Measurements from ENCODE around the gene SEMA4B.
"Not testable (repeated sequence)": the region's sequence is repeated elsewhere in the genome, so short reads cannot be mapped to it uniquely, and the experiment has no call there.

SEMA4B gene, protein sequence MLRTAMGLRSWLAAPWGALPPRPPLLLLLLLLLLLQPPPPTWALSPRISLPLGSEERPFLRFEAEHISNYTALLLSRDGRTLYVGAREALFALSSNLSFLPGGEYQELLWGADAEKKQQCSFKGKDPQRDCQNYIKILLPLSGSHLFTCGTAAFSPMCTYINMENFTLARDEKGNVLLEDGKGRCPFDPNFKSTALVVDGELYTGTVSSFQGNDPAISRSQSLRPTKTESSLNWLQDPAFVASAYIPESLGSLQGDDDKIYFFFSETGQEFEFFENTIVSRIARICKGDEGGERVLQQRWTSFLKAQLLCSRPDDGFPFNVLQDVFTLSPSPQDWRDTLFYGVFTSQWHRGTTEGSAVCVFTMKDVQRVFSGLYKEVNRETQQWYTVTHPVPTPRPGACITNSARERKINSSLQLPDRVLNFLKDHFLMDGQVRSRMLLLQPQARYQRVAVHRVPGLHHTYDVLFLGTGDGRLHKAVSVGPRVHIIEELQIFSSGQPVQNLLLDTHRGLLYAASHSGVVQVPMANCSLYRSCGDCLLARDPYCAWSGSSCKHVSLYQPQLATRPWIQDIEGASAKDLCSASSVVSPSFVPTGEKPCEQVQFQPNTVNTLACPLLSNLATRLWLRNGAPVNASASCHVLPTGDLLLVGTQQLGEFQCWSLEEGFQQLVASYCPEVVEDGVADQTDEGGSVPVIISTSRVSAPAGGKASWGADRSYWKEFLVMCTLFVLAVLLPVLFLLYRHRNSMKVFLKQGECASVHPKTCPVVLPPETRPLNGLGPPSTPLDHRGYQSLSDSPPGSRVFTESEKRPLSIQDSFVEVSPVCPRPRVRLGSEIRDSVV

DNA sequence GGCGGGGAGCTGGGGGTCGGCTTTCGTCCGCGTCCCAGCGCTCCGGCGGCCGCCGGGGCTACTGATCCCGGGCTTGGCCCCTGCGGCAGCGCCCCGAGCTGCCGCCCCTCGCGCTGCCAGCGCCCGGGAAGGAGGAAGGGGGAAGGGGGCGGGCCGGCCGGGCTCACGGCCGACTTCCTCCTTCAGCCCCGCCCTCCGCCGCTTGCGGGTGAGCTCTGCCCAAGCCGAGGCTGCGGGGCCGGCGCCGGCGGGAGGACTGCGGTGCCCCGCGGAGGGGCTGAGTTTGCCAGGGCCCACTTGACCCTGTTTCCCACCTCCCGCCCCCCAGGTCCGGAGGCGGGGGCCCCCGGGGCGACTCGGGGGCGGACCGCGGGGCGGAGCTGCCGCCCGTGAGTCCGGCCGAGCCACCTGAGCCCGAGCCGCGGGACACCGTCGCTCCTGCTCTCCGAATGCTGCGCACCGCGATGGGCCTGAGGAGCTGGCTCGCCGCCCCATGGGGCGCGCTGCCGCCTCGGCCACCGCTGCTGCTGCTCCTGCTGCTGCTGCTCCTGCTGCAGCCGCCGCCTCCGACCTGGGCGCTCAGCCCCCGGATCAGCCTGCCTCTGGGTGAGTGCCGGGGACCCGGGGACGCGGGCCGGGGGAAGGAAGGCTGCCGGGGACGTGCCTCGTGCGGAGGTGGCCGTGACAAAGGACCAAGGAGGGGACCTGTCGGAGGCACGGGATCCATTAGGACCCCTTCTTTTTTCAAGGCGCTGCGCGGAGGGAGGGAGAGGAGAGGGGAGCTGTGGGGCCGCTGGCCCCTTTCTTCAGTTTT is at the start of gene SEMA4B:
TSS of gene SEMA4B (plus strand) at position 201 of the 814 bp plus-strand sequence. CDS start at position 450, 249 bp downstream.
- peak; percentile 72 for DNase-seq (ENCODE audit: low spot score)

DNA sequence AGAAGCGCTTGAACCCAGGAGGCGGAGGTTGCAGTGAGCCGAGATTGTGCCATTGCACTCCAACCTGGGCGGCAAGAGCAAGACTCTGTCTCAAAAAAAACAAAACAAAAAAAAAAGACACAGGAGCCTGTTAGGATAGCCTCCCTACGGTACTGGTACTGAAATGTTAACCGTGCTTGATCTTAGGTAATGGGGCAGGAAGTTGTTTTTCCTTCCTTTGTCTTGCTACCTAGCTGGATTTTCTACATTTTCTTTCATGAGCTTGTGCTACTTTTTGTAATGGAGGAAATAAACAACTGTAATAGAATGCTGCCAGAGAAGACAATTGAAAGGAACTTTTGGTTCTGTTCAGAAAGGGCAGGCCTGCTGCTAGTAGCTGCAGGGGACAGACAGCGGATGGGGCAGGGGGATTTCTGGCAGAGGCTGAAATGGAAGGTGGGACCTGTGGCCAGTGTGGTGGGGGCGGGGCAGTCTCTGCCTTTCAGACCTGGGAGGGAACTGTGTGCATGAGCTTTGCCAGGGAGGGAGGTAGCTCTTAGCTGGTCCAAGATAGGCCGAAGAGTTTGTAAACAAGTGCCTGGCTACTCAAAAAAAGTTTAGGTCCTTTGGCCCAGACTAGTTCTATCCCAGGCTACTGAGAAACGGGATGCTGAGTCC is 49.0 kb upstream of the SEMA4B start:
- no peak for DNase-seq (ENCODE audit: low spot score)

DNA sequence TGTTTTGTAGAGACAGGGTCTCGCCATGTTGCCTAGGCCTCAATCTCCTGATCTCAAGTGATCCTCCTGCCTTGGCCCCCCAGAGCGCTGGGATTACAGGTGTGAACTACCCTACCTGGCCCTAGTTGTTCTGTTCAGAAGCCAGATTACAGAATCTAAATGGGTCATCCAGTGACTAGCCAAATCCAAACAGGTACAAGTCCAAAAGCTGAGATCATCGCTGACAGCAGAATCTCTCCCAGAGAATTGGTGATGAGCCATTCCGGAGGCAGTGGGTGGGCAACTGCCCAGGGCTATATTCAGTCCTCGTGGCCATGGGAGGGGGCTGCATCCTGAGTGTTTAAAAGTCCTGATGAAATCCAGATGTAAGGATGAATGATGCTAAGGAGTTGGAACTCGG is 47.5 kb upstream of the SEMA4B start:
- no peak for DNase-seq (ENCODE audit: low spot score)

DNA sequence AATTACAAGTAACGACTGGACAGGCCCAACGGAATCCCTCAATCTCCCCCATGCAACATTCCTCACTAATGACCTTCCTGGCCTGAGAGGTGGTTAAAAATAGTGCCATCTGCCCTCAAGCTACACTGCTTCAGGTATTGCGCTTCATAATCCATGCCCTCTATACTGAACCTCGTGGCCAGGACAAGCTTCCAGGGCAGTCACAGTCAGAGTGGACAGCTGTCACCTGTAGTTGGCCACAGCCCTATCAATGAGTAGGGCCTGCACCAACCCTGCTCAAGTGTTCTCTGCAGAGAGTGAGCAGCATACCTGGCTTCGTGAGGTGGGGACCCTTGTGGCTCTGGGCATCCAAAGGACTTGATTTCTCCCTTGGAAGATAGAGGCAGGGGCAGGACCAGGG is 46.9 kb upstream of the SEMA4B start:
- DNase-seq (ENCODE audit: low spot score): no peak

DNA sequence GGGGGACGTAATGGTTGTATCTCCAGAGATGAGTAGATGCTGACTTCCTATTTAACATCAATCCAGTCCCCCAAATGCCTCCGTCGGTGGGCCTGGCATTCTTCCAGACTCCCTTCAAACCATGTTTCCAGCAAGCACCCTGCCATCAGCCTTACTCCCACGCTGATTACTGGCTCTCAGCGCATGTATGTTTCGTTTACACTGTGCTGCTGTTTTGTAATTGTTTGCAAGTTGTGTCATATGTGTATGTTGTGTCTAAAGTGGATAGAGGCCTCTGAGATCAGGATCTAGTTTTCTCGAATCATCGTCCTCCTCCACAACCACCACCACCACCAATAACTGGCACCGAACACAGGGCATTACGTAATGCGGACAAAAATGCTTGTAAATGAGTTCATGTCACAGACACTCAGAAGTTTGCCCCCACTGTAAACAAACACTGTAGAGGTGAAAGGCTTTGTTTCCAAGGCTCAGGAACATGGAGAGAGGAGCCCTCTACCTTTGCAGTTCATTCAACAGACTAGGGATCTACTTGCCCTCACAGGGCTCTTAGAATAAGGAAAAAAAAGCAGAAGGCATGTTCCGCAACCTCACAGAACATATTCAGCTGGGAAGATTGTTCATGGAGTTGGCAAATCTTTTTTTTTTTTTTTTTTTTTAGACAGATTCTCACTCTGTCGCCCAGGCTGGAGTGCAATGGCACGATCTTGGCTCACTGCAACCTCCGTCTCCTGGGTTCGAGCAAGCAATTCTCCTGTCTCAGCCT is 46.1 kb upstream of the SEMA4B start:
- peak; percentile 59 for DNase-seq (ENCODE audit: low spot score)

DNA sequence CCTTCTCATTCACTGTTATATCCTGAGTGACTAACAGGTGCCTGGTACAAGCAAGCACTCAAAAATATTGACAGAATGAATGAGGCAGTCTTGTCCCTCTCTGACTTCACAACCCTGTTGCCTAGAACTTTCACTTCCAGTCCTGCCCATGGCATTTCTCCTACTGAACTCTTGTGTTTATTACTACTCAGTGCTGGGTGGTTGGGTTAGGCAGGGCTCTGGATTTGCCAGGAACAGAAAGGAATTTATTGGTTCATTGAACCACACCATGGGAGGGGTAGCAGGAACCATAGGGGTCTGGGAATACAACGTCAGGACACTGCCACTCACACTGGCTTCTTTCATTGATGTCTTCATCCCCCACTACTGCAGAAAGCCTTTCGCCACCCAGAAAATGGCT is 41.9 kb upstream of the SEMA4B start:
- peak; percentile 53 for DNase-seq (ENCODE audit: low spot score)

DNA sequence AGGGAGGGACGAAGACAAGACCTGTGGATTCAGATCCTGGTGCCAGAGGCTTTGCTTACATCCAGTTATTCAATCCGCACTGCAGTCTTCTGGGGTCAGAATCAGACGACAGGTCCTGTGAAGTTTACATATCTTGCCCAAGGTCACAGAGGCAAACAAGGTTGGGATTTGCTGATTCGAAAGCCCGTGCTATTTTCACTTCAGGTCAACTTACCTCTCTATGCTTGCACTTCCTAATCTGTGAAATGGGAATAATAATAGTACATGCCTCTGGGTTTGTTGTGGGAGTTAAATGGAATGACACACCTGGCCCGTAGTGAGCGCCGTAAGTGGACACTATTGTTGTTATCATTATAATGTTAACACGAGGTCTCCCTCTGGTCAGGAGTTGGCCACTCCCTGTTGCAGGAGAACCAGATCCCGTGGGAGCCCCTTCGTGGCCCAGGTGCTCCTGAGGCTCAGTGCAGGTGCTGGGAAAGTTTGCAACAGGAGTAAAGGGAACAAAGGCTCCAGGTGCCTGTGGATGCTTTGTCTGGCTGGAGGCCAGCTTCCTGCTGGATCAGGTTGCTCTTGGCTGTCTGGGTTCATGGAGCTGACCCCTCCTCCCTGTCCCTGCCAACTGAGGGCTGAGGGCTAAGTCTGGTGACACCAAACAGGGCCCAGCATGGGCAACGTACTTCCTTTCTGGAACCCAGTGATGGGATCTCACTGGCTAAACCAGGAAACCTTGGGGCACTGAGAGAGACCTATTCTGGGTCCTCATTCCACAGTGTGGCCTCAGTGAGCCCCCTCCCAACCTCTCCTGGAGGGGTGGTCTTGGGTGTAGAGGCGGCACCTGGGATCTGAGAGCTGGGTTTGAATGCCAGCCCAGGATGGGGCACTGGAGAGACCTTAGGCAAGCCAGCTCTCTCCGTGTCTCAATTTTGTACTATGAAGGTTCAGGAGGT is 40.1 kb upstream of the SEMA4B start:
- peak; percentile 70 for DNase-seq (ENCODE audit: low spot score)

DNA sequence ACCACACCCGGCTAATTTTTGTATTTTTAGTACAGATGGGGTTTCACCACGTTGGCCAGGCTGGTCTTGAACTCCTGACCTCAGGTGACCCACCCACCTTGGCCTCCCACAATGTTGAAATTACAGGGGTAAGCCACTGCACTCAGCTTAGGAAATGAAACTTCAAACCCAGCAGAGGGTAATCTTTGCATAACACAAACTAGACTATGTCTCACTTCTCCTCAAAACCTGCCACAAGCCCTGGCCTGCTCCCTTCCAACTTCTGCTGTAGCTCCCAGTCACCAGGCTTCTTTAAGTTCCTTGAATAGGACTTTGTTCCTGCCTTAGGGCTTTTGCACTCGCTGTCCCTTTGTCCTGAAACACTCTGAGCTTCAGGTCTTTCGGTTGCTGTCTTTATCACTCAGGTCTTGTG is 39.2 kb upstream of the SEMA4B start:
- no peak for DNase-seq (ENCODE audit: low spot score)

DNA sequence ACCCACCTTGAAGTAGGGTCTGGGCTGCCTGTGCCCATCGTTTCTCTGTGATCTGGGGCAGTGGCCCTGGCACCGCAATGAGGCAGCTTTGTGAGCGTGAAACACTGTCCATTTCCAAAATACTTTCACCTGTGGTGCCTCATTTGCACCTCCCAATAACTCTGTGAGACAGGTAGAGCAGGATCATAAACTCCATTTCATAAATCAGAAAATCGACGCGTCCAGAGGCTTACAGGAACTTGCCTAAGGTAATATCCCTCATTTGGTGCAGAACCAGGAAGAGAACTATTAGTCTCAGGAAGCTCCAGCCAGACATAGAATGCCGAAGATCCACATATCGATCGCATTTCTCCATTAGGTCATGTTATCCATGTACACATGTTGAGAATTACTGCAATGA is 38.2 kb upstream of the SEMA4B start:
- no peak for DNase-seq (ENCODE audit: low spot score)

DNA sequence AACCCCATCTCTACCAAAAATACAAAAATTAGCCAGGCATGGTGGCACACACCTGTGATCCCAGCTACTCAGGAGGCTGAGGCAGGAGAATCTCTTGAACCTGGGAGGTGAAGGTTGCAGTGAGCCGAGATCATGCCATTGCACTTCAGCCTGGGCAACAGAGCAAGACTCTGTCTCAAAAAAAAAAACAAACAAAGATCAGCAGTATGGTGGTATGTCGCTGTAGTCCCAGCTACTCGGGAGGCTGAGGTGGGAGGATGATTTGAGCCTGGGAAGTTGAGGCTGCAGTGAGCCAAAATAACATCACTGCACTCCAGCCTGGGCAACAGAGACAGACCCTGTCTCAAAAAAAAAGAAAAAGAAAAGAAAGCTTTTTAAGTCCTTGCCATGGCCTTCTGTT is 36.9 kb upstream of the SEMA4B start:
- not testable (repeated sequence) for DNase-seq (ENCODE audit: low spot score)

DNA sequence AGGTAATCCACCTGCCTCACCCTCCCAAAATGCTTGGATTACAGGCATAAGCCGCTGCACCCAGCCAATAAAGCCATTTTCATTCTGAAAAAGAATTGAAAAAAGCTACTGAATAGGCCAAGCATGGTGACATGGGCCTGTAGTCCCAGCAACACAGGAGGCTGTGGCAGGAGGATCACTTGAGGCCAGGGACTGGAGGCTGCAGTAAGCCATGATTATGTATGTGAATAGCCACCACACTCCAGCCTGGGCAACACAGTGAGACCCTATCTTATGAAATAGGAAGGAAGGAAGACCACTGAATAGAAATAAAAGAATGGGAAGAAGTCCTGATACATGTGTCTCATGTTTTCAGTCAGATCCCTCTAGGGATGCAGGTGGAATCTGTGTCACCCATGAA is 36.0 kb upstream of the SEMA4B start:
- no peak for DNase-seq (ENCODE audit: low spot score)

DNA sequence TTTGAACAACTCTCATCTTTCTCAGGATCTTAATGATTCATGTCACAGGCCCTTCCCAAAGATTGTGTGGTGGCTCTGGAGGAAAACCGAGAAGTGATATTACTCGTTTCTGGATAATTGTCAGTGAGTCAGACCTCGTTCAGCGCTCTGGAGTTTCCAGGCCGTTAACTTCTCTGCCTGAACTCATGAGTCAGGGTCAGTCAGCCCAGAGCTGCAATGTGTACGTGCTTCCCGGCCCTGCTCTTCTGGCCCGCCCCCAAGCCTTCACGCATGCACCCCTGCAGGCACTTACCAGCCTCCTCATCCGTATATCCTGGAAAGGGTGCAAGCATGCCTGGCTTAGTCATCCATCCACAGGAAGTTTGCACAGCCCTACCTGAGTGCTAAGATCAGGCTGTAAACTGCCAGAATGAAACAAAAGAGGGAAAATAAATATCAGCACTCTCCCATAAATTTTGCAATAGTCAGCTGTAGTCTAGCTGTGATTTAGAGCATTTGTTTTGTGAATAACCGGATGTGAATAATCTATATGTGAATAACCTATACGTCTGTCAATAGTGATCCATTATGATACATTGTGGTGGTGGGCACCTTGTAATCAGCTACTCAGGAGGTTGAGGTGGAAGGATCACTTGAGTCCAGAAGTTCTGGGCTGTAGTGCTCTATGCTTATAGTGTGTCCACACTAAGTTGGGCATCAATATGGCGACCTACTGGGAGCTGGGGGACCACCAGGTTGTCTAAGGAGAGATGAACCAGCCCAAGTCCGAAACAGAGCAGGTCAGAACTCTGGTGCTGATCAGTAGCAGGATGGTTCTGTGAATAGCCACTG is 35.3 kb upstream of the SEMA4B start:
- DNase-seq (ENCODE audit: low spot score): peak; percentile 100

DNA sequence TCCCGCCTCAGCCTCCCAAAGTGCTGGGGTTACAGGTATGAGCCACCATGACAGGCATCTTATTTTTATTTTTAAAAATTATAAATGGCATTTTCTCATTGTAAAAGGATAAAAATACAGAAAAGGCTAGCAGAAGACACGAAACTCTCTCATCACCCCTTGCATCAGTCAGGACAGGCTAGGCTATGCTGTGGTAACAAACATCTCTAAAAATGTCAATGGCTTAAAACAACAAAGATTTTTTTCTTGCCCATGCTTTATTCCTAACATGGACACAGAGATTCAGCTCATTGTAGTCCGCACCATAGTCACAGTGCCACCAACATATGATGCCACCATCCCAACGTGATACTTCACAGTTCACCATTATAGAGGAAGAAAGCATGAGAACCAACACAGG is 34.0 kb upstream of the SEMA4B start:
- DNase-seq (ENCODE audit: low spot score): no peak

DNA sequence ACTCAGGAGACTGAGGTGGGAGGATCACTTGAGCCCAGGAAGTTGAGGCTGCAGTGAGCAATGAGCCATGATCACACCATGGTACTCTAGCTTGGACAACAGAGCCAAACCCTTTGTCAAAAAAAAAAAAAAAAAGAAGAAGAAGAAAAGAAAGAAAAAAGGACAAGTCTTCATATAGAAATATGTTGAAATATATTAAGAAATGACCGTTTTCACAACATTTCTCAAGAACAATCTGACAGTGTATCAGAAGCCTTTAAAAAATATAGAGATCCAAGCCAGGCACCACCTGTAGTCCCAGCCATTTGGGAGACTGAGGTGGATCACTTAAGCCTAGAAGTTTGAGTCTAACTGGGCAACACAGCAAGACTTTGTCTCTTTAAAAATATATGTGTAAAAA is 29.5 kb upstream of the SEMA4B start:
- no peak for DNase-seq (ENCODE audit: low spot score)

DNA sequence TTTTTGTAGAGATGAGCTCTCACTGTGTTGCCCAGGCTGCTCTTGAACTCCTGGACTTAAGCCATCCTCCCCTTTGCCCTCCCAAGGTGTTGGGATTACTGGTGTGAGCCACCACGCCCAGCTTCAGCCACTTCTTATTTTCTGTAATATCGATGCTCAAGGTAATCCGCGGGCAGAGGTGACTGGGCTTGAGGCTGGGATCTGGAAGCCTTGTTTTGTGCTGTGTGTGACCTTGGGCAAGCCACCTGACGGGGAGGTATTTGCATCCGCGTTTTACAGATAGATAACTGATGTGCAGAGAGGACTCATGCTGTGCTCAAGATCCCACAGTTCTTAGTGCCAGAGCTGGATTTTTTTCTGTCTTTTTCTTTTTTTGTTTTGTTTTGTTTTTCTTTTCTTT is 27.8 kb upstream of the SEMA4B start:
- DNase-seq (ENCODE audit: low spot score): no peak

DNA sequence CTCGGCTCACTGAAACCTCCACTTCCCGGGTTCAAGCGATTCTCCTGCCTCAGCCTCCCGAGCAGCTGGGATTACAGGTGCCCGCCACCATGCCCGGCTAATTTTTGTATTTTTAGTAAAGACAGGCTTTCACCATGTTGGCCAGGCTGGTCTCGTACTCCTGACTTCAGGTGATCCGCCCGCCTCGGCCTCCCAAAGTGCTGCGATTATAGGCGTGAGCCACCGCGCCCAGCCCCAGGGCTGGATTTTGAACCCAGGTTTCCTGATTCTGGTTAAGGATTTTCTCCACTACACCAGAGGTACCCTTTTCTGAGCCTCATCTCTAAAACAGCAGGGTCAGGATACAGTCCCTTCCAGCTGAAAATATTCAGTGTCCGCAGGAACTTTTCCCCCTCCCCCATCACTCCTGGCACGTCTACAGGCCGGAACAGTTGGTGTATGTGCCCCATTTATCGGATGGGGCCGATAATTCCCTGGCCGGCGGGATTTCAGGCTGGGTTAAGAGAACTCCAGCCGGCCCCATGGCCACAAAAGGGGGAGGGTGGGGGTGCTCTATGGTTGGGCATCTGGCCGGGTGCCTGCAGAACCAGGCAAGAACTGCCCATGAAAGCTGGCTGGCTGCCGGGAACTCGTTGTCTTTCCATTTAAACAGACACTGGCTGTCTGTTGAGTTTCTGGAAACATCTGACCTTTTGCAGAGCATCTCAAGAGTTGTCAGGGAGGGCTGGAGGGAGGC is 26.8 kb upstream of the SEMA4B start:
- DNase-seq (ENCODE audit: low spot score): peak; percentile 47

DNA sequence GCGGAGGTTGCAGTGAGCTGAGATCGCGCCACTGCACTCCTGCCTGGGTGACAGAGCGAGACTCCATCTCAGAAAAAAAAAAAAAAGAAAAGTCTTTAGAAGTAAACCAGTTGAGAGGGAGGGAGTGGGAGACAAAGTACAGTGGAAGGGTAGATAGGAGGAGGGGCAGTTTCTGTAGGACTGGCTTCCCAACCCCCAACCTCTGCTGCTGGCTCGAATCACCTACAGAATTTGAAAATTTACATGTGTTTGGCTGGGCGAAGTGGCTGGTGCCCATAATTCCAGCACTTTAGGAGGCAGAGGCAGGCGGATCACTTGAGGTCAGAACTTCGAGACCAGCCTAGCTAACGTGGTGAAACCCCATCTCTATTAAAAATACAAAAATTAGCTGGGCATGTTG is 24.1 kb upstream of the SEMA4B start:
- DNase-seq (ENCODE audit: low spot score): no peak
